Sigmoid colon (tissue), 7 donors: ENCODE results near the gene SMARCC2. TPM values are rescaled to one million over a fixed set of nuclear protein-coding genes. Genes with fewer than 3 reads are reported as not detected.

Experiments
- DNase-seq: peaks from one replicate; pipeline ENCODE4 v3.0.0-alpha.2; 2019
- H3K27ac ChIP-seq, 4 donors: fragments of 200-600 bp; sonication (generic); one replicate each; pipeline ENCODE4 v1.5.1; 2016 to 2019; ENCODE audit warnings: mild to moderate bottlenecking in 1 of 4
- H3K27me3 ChIP-seq, 3 donors: fragments of 200-600 bp; sonication (generic); one replicate each; pipeline ENCODE4 v1.5.1; 2019; ENCODE audit warnings: mild to moderate bottlenecking in 1 of 3
- H3K36me3 ChIP-seq, 4 donors: fragments of 200-600 bp; sonication (generic); one replicate each; pipeline ENCODE4 v1.5.1; 2016 to 2019
- H3K4me1 ChIP-seq, 4 donors: fragments of 200-600 bp; sonication (generic); one replicate each; pipeline ENCODE4 v1.5.1; 2017 to 2019
- H3K4me3 ChIP-seq, 4 donors: fragments of 200-600 bp; sonication (generic); one replicate each; pipeline ENCODE4 v1.5.1; 2017 to 2019; ENCODE audit warnings: mild to moderate bottlenecking in 2 of 4, moderate library complexity in 1 of 4
- H3K9me3 ChIP-seq, 4 donors: fragments of 200-600 bp in 3 of 4; sonication (generic) in 3 of 4; one replicate each; pipeline versions ENCODE4 v1.5.1 to v1.6.1; 2013 to 2019
- EP300 ChIP-seq, 4 donors: sonication (generic); formaldehyde crosslinking; IDR thresholded peaks; one replicate each; pipeline ENCODE4 v1.6.1; 2017; ENCODE audit warnings: antibody characterized with exemption in 4 of 4
- POLR2A ChIP-seq, 2 donors: fragments of 450-650 bp; IDR thresholded peaks; one replicate each; pipeline ENCODE4 v1.6.1; 2016; ENCODE audit warnings: antibody characterized with exemption in 2 of 2, mild to moderate bottlenecking in 2 of 2, moderate library complexity in 2 of 2
- POLR2AphosphoS5 ChIP-seq, 4 donors: sonication (generic); formaldehyde crosslinking; IDR thresholded peaks; one replicate each; pipeline ENCODE4 v1.6.1; 2017; ENCODE audit warnings: antibody characterized with exemption in 4 of 4
- WGBS, 2 donors: extraction: QIAGEN DNeasy Blood & Tissue Kit; methylation state at CpG; one replicate each; pipeline ENCODE4 v1.1.7; 2013; 5-methylcytosine and 5-hydroxymethylcytosine counted together
- intact Hi-C: fragments of 100-400 bp; cut with DNase I; formaldehyde crosslinking; loops from one replicate; pipeline ENCODE4 v1.15.1; 2023
- polyA plus RNA-seq, 3 donors: library from polyadenylated mRNA; stranded (reverse); fragments of 200-250 nt; gene quantifications; one replicate each; pipeline ENCODE4 v1.2.3, GENCODE V29; 2013
- total RNA-seq, 4 donors: library from RNA; depleted of rRNA; stranded (reverse); fragments of >200 nt; gene quantifications; one replicate each; pipeline ENCODE4 v1.1.0, GENCODE V29; 2016
- TF ChIP-seq, protein P1 (sequence below), 4 experiments: fragments of 450-650 bp in 3 of 4; fragments of 200-600 bp in 1 of 4; IDR thresholded peaks; one replicate each; pipeline ENCODE4 v1.5.1; 2016 to 2019; ENCODE audit warnings: antibody characterized with exemption in 4 of 4, mild to moderate bottlenecking in 3 of 4, moderate library complexity in 2 of 4
- donor health status: healthy with polysubstance abuse.
- donor health status: Bipolar disorder and iron deficiency.
- donor health status: healthy.

SMARCC2 gene
- total and polyA plus RNA-seq, 7 donors = 18.0 to 135 (median 55.7) TPM

DNA sequence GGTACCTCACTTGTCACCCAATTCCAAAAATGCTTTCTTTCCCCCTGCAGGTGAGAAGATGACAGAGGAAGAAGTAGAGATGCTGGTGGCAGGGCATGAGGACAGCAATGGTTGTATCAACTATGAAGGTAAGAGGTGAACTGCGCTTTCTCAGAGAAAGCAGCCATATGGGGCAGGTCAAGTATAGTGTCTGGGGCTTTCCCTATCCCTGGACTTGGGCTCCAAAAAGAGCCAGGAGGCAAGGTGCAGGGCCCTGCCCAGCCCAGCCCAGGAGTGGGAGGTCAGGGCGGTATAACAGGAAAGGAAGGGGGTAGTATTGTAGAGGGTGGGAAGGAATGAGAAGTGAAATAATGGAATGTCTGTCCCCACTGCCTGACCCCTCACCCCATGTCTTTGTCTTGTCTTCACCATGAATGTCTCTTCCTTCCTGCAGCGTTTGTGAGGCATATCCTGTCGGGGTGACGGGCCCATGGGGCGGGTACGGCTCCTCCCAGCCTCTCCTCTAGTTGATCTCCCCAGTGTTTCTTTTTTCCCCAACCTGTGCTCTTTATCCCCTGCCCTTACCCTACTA lies 29.0 kb downstream of the SMARCC2 start:
- DNase-seq = no peak
- no peak for TF ChIP-seq EP300 (IDR thresholded peaks at IDR 0.05)
- TF ChIP-seq POLR2AphosphoS5 (IDR thresholded peaks at IDR 0.05) = peak in 3 of 4 donors; percentile 20 to 43 (median 26)
- Histone ChIP-seq H3K4me3 (peak overlapping the region; percentile 61 to 99 (median 78)), H3K27me3 (no peaks in the 10 kb centered on the region), H3K9me3 (no peaks in the 10 kb centered on the region), H3K4me1 (peaks cover 0 to 58% (median 43%) of the 10 kb centered on the region in 4 donors), H3K36me3 (peaks cover 35 to 58% (median 41%) of the 10 kb centered on the region in 4 donors), H3K27ac (peak overlapping the region; percentile 93 to 99 (median 94))
- intact Hi-C loops = no loop called here
- WGBS, 2 donors = 14 to 23% methylated on average over 7 of the region's 7 CpGs

DNA sequence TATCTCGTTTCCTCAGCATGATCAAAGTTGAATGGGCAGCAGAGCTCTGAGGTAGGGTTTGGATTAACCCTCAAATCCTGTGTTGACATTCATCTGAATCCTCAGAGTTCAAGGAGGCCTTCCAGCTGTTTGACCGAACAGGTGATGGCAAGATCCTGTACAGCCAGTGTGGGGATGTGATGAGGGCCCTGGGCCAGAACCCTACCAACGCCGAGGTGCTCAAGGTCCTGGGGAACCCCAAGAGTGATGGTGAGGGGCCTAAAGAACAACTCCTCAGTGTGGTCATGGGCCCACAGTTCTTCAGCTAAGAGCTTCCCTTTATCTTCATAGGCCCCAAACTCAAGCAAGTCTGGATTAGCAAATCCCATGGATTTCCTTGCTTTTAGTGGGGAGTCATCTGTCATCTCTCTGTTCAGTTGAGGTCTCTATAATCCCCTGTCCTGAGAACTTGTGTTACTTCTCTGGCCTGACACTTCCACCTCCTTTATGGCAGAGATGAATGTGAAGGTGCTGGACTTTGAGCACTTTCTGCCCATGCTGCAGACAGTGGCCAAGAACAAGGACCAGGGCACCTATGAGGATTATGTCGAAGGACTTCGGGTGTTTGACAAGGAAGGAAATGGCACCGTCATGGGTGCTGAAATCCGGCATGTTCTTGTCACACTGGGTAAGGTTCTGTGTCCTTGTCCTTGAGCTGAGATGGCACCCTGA lies 29.6 kb downstream of the SMARCC2 start:
- TF ChIP-seq EP300 (IDR thresholded peaks at IDR 0.05) (no peak), POLR2AphosphoS5 (IDR thresholded peaks at IDR 0.05) (no peak), POLR2A (IDR thresholded peaks at IDR 0.05) (no peak)
- TF ChIP-seq, protein P1, sequence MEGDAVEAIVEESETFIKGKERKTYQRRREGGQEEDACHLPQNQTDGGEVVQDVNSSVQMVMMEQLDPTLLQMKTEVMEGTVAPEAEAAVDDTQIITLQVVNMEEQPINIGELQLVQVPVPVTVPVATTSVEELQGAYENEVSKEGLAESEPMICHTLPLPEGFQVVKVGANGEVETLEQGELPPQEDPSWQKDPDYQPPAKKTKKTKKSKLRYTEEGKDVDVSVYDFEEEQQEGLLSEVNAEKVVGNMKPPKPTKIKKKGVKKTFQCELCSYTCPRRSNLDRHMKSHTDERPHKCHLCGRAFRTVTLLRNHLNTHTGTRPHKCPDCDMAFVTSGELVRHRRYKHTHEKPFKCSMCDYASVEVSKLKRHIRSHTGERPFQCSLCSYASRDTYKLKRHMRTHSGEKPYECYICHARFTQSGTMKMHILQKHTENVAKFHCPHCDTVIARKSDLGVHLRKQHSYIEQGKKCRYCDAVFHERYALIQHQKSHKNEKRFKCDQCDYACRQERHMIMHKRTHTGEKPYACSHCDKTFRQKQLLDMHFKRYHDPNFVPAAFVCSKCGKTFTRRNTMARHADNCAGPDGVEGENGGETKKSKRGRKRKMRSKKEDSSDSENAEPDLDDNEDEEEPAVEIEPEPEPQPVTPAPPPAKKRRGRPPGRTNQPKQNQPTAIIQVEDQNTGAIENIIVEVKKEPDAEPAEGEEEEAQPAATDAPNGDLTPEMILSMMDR (IDR thresholded peaks at IDR 0.05) = peak in 1 of 4 experiments; percentile 18
- H3K27me3 ChIP-seq = no peaks in the 10 kb centered on the region
- peaks cover 0 to 58% (median 42%) of the 10 kb centered on the region in 4 donors for H3K4me1 ChIP-seq
- H3K36me3 ChIP-seq = peaks cover 35 to 51% (median 37%) of the 10 kb centered on the region in 4 donors
- H3K27ac ChIP-seq = peak overlapping the region; percentile 93 to 99 (median 94)
- intact Hi-C loops = loop anchor here (2.0 kb wide), 2 partner anchors 41 to 63 kb away; partner anchors contain the start of gene ZC3H10
- H3K4me3 ChIP-seq = peak overlapping the region; percentile 61 to 99 (median 78)
- no peak for DNase-seq
- 5 to 35% methylated on average over 8 of the region's 8 CpGs for WGBS, 2 donors
- H3K9me3 ChIP-seq = no peaks in the 10 kb centered on the region

DNA sequence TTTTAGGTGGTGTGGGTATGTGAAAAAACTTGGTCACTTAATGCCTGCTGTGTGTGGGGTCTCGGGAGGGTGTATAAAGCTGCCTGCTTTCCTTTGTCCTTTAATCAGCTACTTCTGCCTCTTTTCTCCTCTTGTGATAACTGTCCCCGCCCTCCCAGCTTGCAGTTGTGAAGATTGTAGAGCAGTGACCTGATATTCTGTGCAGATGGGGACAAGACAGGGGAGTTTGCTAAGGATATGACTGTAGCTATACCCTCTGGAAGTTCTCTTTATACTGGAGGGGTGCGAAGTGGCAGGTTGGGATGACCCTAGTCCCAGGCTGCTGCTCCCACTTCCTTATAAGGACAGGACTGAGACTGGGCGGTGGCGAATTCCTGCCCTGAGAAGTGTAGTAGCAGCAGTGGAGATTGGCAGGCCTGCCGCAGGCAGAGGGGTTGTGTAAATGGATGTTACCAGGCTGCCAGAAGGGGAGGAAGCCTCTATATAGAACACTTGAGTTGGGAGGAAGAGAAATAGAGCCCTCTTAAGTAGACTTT lies 30.3 kb downstream of the SMARCC2 start:
- Histone ChIP-seq H3K27ac (peak overlapping the region; percentile 93 to 99 (median 94)), H3K4me1 (peaks cover 0 to 59% (median 42%) of the 10 kb centered on the region in 4 donors), H3K9me3 (no peaks in the 10 kb centered on the region), H3K4me3 (peak overlapping the region; percentile 61 to 99 (median 78)), H3K36me3 (peaks cover 35 to 45% (median 37%) of the 10 kb centered on the region in 4 donors), H3K27me3 (no peaks in the 10 kb centered on the region)
- DNase-seq = peak; percentile 97
- TF ChIP-seq POLR2AphosphoS5 (IDR thresholded peaks at IDR 0.05) (peak; percentile 91 to 96 (median 94)), EP300 (IDR thresholded peaks at IDR 0.05) (peak in 1 of 4 donors; percentile 32), POLR2A (IDR thresholded peaks at IDR 0.05) (peak; percentile 88 to 91)
- TF ChIP-seq, protein P1 (IDR thresholded peaks at IDR 0.05) = no peak
- 1% methylated on average over 6 of the region's 6 CpGs for WGBS, 2 donors
- intact Hi-C loops = loop anchor here (1.0 to 2.0 kb wide), 3 partner anchors 30 to 64 kb away; partner anchors contain the start of genes SMARCC2 and ZC3H10

DNA sequence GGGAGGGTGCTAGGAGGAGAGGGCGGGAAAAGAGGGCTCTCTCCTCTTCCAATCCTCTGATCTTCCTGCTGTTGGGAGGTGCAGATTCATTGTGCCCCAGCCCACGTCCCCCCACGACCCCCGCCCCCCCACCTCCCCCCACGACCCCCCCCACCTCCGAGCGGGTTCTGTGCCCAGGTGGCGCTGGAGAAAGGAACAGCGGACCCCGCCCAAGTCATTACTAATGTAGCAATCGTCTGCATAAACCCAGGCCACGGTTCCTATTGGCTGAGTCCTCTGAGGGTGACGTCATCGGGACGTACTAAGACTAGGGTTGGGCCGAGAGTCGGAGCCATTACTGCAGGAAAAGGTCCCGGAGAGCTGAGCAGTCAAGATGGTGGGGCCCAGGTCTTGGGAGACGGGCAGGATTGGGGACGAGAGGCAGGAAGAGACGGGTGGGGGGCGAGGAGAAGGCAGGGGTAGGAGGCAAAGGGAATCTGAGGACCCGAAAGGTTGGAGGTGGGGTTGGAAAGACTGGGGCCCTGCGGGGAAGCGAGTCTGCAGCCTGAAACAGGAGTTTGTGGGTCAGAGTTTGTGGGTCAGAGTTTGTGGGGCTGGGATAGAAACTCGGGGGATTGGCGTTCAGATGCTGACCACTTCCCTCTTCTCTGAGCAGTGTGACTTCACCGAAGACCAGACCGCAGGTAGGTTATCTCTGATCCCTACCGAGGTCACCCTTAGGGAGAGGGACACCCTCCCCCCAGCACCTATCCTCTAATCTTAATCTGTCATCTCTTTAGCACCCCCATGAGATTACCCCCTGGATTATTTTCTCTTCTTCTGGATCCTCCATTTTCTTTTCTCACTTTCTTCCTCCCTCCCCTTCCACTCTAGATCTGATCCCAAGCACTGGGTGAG lies 31.0 kb downstream of the SMARCC2 start, which contains the start of gene MYL6:
TSS of gene MYL6 (plus strand) at position 331 of the 897 bp plus-strand sequence. CDS start at position 374, 43 bp downstream.
- H3K4me3 ChIP-seq = peak within 1 kb of the TSS; percentile 61 to 99 (median 78)
- peak within 1 kb of the TSS; percentile 93 to 99 (median 94) for H3K27ac ChIP-seq
- peaks cover 0 to 59% (median 43%) of the 10 kb centered on the region in 4 donors for H3K4me1 ChIP-seq
- 0 to 1% methylated on average over 30 of the region's 30 CpGs for whole genome bisulfite sequencing, 2 donors
- TF ChIP-seq POLR2A (IDR thresholded peaks at IDR 0.05) (peak; percentile 100), POLR2AphosphoS5 (IDR thresholded peaks at IDR 0.05) (peak; percentile 100)
- TF ChIP-seq, protein P1 (IDR thresholded peaks at IDR 0.05) = no peak
- H3K27me3 ChIP-seq = no peaks in the 10 kb centered on the region
- DNase-seq = peak; percentile 99
- peaks cover 35 to 39% (median 37%) of the 10 kb centered on the region in 4 donors for H3K36me3 ChIP-seq
- intact Hi-C loops = loop anchor here (1.0 to 2.0 kb wide), 3 partner anchors 31 to 65 kb away; partner anchors contain the start of genes SMARCC2 and ZC3H10
- no peaks in the 10 kb centered on the region for H3K9me3 ChIP-seq
